HL-60 (cell line): ENCODE results near the gene PPFIA4.

Source experiments
- CTCF ChIP-seq: IDR thresholded peaks from one replicate; pipeline ENCODE4 v1.5.1; 2011; ENCODE audit warnings: low read length, control low read depth, inconsistent platforms; ENCODE audit not compliant: insufficient read depth
- GABPA ChIP-seq: IDR thresholded peaks from 2 replicates; pipeline ENCODE4 v1.6.1; 2012; ENCODE audit warnings: low read depth
- POLR2AphosphoS5 ChIP-seq: IDR thresholded peaks from 2 replicates; pipeline ENCODE4 v1.6.1; 2012; ENCODE audit warnings: low read depth
- SPI1 ChIP-seq: IDR thresholded peaks from 2 replicates; pipeline ENCODE4 v1.6.1; 2012; ENCODE audit warnings: low read depth, mild to moderate bottlenecking, borderline replicate concordance

DNA sequence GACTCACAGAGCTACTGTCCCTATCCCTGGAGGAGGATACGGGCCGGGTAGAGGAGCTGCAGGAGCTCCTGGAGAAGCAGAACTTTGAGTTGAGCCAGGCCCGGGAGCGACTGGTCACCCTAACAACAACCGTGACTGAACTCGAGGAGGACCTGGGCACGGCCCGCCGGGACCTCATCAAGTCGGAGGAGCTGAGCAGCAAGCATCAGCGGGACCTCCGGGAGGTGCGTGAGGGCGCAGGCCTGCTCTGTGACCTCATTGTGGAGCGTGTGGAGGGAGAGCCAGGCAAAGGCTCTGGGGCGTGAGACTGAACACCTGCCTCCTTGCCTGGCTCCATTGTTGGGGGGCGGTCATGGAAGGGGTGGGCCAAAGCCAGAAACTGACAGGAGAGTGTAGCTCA is 19.0 kb downstream of the PPFIA4 start:
- TF ChIP-seq POLR2AphosphoS5 (no peak), CTCF (no peak), GABPA (no peak), SPI1 (no peak)
